MCF 10A (cell line): ENCODE data around the gene MPDZ. TPM values are rescaled to one million over a fixed set of nuclear protein-coding genes. Genes with fewer than 3 reads are reported as not detected.

Source experiments
- BruUV-seq: library from RNA; stranded (reverse); fragments of 400-500 nt; replicated peaks from 2 replicates; lab custom pipeline; 2021; lab: Mats Ljungman, UMichigan
- CTCF ChIA-PET: fragments of 300-600 bp; sonication (Branson Sonifier 250); formaldehyde crosslinking; extraction: SDS; loops from one replicate; lab custom pipeline; 2021; ENCODE audit warnings: antibody characterized with exemption, inconsistent platforms; lab: Yijun Ruan, JAX
- POLR2A ChIA-PET: fragments of 300-600, 350-650 bp; sonication (Branson Sonifier 250); formaldehyde crosslinking; extraction: SDS; loops from one replicate; lab custom pipeline; 2020; ENCODE audit warnings: antibody characterized with exemption, inconsistent platforms; lab: Yijun Ruan, JAX
- DNase-seq: peaks from one replicate; pipeline ENCODE4 v3.0.0-alpha.2; 2018; ENCODE audit not compliant: unreplicated experiment
- H3K27ac Mint-ChIP-seq: one replicate; pipeline ENCODE4 v1.8.0; 2022; ENCODE audit warnings: mild to moderate bottlenecking, low read depth, mixed read lengths; ENCODE audit not compliant: unreplicated experiment
- H3K27me3 Mint-ChIP-seq: one replicate; pipeline ENCODE4 v1.8.0; 2022; ENCODE audit warnings: mixed read lengths; ENCODE audit not compliant: insufficient read depth, unreplicated experiment
- H3K36me3 Mint-ChIP-seq: one replicate; pipeline ENCODE4 v1.8.0; 2022; ENCODE audit warnings: mild to moderate bottlenecking, moderate library complexity, mixed read lengths; ENCODE audit not compliant: insufficient read depth, unreplicated experiment
- H3K4me1 Mint-ChIP-seq: one replicate; pipeline ENCODE4 v1.8.0; 2022; ENCODE audit warnings: mixed read lengths; ENCODE audit not compliant: insufficient read depth, unreplicated experiment
- H3K4me3 Mint-ChIP-seq: one replicate; pipeline ENCODE4 v1.8.0; 2022; ENCODE audit warnings: mild to moderate bottlenecking, moderate library complexity, mixed read lengths; ENCODE audit not compliant: unreplicated experiment
- H3K9me3 Mint-ChIP-seq: one replicate; pipeline ENCODE4 v1.8.0; 2022; ENCODE audit warnings: mixed read lengths; ENCODE audit not compliant: unreplicated experiment
- intact Hi-C: fragments of 100-400 bp; cut with micrococcal nuclease; formaldehyde crosslinking; loops from 2 replicates; pipeline ENCODE4 v1.14.1; 2022
- total RNA-seq: library from RNA; stranded (reverse); gene quantifications from 2 replicates; pipeline ENCODE4 v1.2.3, GENCODE V29; 2022
- TF ChIP-seq, protein P1 (sequence below): fragments of 200-600 bp; IDR thresholded peaks from one replicate; pipeline ENCODE4 v1.8.0; 2022; ENCODE audit warnings: antibody characterized with exemption, mild to moderate bottlenecking; ENCODE audit not compliant: unreplicated experiment

The MPDZ gene
- total RNA-seq, 1 experiment from 2014 or later, result 8.8 TPM

GRCh38 chr9:13069498-13069897 is 210.0 kb downstream of the MPDZ start:
- TF ChIP-seq, protein P1, sequence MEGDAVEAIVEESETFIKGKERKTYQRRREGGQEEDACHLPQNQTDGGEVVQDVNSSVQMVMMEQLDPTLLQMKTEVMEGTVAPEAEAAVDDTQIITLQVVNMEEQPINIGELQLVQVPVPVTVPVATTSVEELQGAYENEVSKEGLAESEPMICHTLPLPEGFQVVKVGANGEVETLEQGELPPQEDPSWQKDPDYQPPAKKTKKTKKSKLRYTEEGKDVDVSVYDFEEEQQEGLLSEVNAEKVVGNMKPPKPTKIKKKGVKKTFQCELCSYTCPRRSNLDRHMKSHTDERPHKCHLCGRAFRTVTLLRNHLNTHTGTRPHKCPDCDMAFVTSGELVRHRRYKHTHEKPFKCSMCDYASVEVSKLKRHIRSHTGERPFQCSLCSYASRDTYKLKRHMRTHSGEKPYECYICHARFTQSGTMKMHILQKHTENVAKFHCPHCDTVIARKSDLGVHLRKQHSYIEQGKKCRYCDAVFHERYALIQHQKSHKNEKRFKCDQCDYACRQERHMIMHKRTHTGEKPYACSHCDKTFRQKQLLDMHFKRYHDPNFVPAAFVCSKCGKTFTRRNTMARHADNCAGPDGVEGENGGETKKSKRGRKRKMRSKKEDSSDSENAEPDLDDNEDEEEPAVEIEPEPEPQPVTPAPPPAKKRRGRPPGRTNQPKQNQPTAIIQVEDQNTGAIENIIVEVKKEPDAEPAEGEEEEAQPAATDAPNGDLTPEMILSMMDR, result no peak
- Mint-ChIP-seq H3K27ac (no peak overlapping the region), H3K36me3 (no peaks in the 10 kb centered on the region), H3K27me3 (no peaks in the 10 kb centered on the region), H3K4me1 (no peaks in the 10 kb centered on the region), H3K9me3 (peaks cover under 1% of the 10 kb centered on the region), H3K4me3 (no peak overlapping the region)
- ChIA-PET CTCF (interaction anchor here (0.6 kb wide), 2 partner anchors 24 to 98 kb away, joined by 3 read pairs; no protein-coding TSS in a partner anchor), POLR2A (no interaction called here)
- BruUV-seq, result no TSS peak
- no peak for DNase-seq
- intact Hi-C loops, result no loop called here

- Mint-ChIP-seq H3K27me3 (no peaks in the 10 kb centered on the region), H3K27ac (no peak overlapping the region), H3K4me1 (no peaks in the 10 kb centered on the region), H3K4me3 (no peak overlapping the region), H3K9me3 (no peaks in the 10 kb centered on the region), H3K36me3 (no peaks in the 10 kb centered on the region)
- ChIA-PET CTCF (interaction anchor here (0.9 to 1.2 kb wide), 3 partner anchors 30 to 346 kb away, joined by 3 to 4 read pairs (median 4); no protein-coding TSS in a partner anchor), POLR2A (no interaction called here)
- BruUV-seq, result no TSS peak
- TF ChIP-seq, protein P1, result no peak
- intact Hi-C loops, result no loop called here
- no peak for DNase-seq
Observed at GRCh38 chr9:13064676-13065075, 214.8 kb downstream of the MPDZ start.

- H3K27ac Mint-ChIP-seq, result no peak overlapping the region
- CTCF ChIA-PET, result interaction anchor here (0.9 to 1.2 kb wide), 3 partner anchors 29 to 346 kb away, joined by 3 to 4 read pairs (median 4); no protein-coding TSS in a partner anchor
- BruUV-seq, result no TSS peak
- TF ChIP-seq, protein P1, result no peak
- no peaks in the 10 kb centered on the region for H3K9me3 Mint-ChIP-seq
- H3K4me3 Mint-ChIP-seq, result no peak overlapping the region
- no peaks in the 10 kb centered on the region for H3K4me1 Mint-ChIP-seq
- no peak for DNase-seq
- no peaks in the 10 kb centered on the region for H3K27me3 Mint-ChIP-seq
- H3K36me3 Mint-ChIP-seq, result no peaks in the 10 kb centered on the region
- intact Hi-C loops, result no loop called here
- POLR2A ChIA-PET, result no interaction called here
Observed at GRCh38 chr9:13063880-13064459, 215.5 kb downstream of the MPDZ start.

GRCh38 chr9:13061390-13061789 is 218.1 kb downstream of the MPDZ start:
- Mint-ChIP-seq H3K9me3 (no peaks in the 10 kb centered on the region), H3K4me3 (no peak overlapping the region), H3K27ac (no peak overlapping the region), H3K27me3 (no peaks in the 10 kb centered on the region), H3K36me3 (no peaks in the 10 kb centered on the region), H3K4me1 (no peaks in the 10 kb centered on the region)
- DNase-seq, result no peak
- no TSS peak for BruUV-seq
- TF ChIP-seq, protein P1, result no peak
- ChIA-PET POLR2A (no interaction called here), CTCF (interaction anchor here (1.0 to 1.8 kb wide), 2 partner anchors 27 kb away, joined by 4 to 6 read pairs; no protein-coding TSS in a partner anchor)
- intact Hi-C loops, result no loop called here
